Mucosa of rectum (tissue), 2 donors: ENCODE measurements around the gene SLC35G1.

Experiments
- H3K27ac ChIP-seq, 2 donors: one replicate each; pipeline ENCODE4 v1.7.0; 2013; ENCODE audit warnings: inconsistent platforms in 2 of 2, low read depth in 2 of 2, low read length in 2 of 2
- H3K27me3 ChIP-seq, 2 donors: one replicate each; pipeline ENCODE4 v1.7.0; 2013; ENCODE audit warnings: low read length in 2 of 2; ENCODE audit not compliant: control insufficient read depth in 2 of 2, insufficient read depth in 2 of 2
- H3K36me3 ChIP-seq, 2 donors: one replicate each; pipeline ENCODE4 v1.7.0; 2013; ENCODE audit warnings: low read length in 2 of 2; ENCODE audit not compliant: control insufficient read depth in 2 of 2, insufficient read depth in 2 of 2
- H3K4me1 ChIP-seq, 2 donors: one replicate each; pipeline ENCODE4 v1.7.0; 2013; ENCODE audit warnings: low read length in 2 of 2, mild to moderate bottlenecking in 1 of 2; ENCODE audit not compliant: control insufficient read depth in 2 of 2, insufficient read depth in 2 of 2
- H3K4me3 ChIP-seq, 2 donors: one replicate each; pipeline ENCODE4 v1.7.0; 2013; ENCODE audit warnings: low read length in 2 of 2
- H3K9ac ChIP-seq, 2 donors: one replicate each; pipeline ENCODE4 v1.7.0; 2013; ENCODE audit warnings: low read length in 2 of 2, low read depth in 1 of 2, mild to moderate bottlenecking in 1 of 2
- H3K9me3 ChIP-seq, 2 donors: one replicate each; pipeline ENCODE4 v1.7.0; 2013; ENCODE audit warnings: low read length in 2 of 2; ENCODE audit not compliant: control insufficient read depth in 2 of 2
- donor health status: healthy.
- donor health status: Normal muscosa, but diverticular disease.

The SLC35G1 gene

GRCh38 chr10:93876381-93876780, 17.4 kb upstream of the SLC35G1 start:
- Histone ChIP-seq H3K9ac (no peak overlapping the region), H3K36me3 (no peaks in the 10 kb centered on the region), H3K27me3 (peaks cover 0 to 5% of the 10 kb centered on the region in 2 donors), H3K9me3 (no peaks in the 10 kb centered on the region), H3K4me1 (no peaks in the 10 kb centered on the region), H3K27ac (no peak overlapping the region), H3K4me3 (no peak overlapping the region)

GRCh38 chr10:93879273-93879672, 14.5 kb upstream of the SLC35G1 start:
- H3K9me3 ChIP-seq = no peaks in the 10 kb centered on the region
- no peak overlapping the region for H3K27ac ChIP-seq
- H3K27me3 ChIP-seq = peaks cover 0 to 1% of the 10 kb centered on the region in 2 donors
- no peak overlapping the region for H3K4me3 ChIP-seq
- no peaks in the 10 kb centered on the region for H3K4me1 ChIP-seq
- H3K36me3 ChIP-seq = no peaks in the 10 kb centered on the region
- H3K9ac ChIP-seq = no peak overlapping the region

- peaks cover 16 to 25% of the 10 kb centered on the region in 2 donors for H3K4me1 ChIP-seq
- H3K27ac ChIP-seq = no peak overlapping the region
- H3K36me3 ChIP-seq = no peaks in the 10 kb centered on the region
- no peaks in the 10 kb centered on the region for H3K27me3 ChIP-seq
- peak overlapping the region; percentile 76 to 86 for H3K9ac ChIP-seq
- H3K4me3 ChIP-seq = peak overlapping the region; percentile 71 to 84
- no peaks in the 10 kb centered on the region for H3K9me3 ChIP-seq
Observed at GRCh38 chr10:93894516-93895378, 969 bp downstream of the SLC35G1 start.

GRCh38 chr10:93897070-93897780, 3.4 kb downstream of the SLC35G1 start:
- Histone ChIP-seq H3K4me1 (peaks cover 16 to 26% of the 10 kb centered on the region in 2 donors), H3K36me3 (peaks cover 3 to 4% of the 10 kb centered on the region in 2 donors), H3K9ac (no peak overlapping the region), H3K27me3 (no peaks in the 10 kb centered on the region), H3K27ac (peak overlapping the region in 1 of 2 donors; percentile 23), H3K9me3 (no peaks in the 10 kb centered on the region), H3K4me3 (peak overlapping the region in 1 of 2 donors; percentile 41)

- Histone ChIP-seq H3K9me3 (no peaks in the 10 kb centered on the region), H3K9ac (no peak overlapping the region), H3K27ac (peak overlapping the region; percentile 10 to 57), H3K27me3 (no peaks in the 10 kb centered on the region), H3K4me3 (peak overlapping the region in 1 of 2 donors; percentile 24), H3K36me3 (peaks cover 3 to 4% of the 10 kb centered on the region in 2 donors), H3K4me1 (peaks cover 16 to 26% of the 10 kb centered on the region in 2 donors)
Observed at GRCh38 chr10:93899109-93899508, 5.3 kb downstream of the SLC35G1 start.

- no peak overlapping the region for H3K4me3 ChIP-seq
- no peak overlapping the region for H3K9ac ChIP-seq
- H3K27me3 ChIP-seq = no peaks in the 10 kb centered on the region
- no peaks in the 10 kb centered on the region for H3K9me3 ChIP-seq
- H3K4me1 ChIP-seq = peaks cover 4 to 12% of the 10 kb centered on the region in 2 donors
- H3K36me3 ChIP-seq = peaks cover 4 to 6% of the 10 kb centered on the region in 2 donors
- no peak overlapping the region for H3K27ac ChIP-seq
Observed at GRCh38 chr10:93903051-93903450, 9.3 kb downstream of the SLC35G1 start.

GRCh38 chr10:93904901-93905300, 11.1 kb downstream of the SLC35G1 start:
- no peaks in the 10 kb centered on the region for H3K27me3 ChIP-seq
- no peak overlapping the region for H3K27ac ChIP-seq
- H3K9me3 ChIP-seq = no peaks in the 10 kb centered on the region
- H3K4me3 ChIP-seq = no peak overlapping the region
- no peak overlapping the region for H3K9ac ChIP-seq
- no peaks in the 10 kb centered on the region for H3K4me1 ChIP-seq
- H3K36me3 ChIP-seq = peaks cover 4 to 9% of the 10 kb centered on the region in 2 donors

GRCh38 chr10:93907059-93907458, 13.3 kb downstream of the SLC35G1 start:
- Histone ChIP-seq H3K9ac (no peak overlapping the region), H3K4me1 (no peaks in the 10 kb centered on the region), H3K27ac (no peak overlapping the region), H3K9me3 (no peaks in the 10 kb centered on the region), H3K4me3 (no peak overlapping the region), H3K36me3 (peaks cover 0 to 10% of the 10 kb centered on the region in 2 donors), H3K27me3 (no peaks in the 10 kb centered on the region)

- Histone ChIP-seq H3K27ac (no peak overlapping the region), H3K36me3 (peaks cover 0 to 10% of the 10 kb centered on the region in 2 donors), H3K27me3 (no peaks in the 10 kb centered on the region), H3K9me3 (no peaks in the 10 kb centered on the region), H3K4me1 (no peaks in the 10 kb centered on the region), H3K9ac (no peak overlapping the region), H3K4me3 (no peak overlapping the region)
Observed at GRCh38 chr10:93911866-93912265, 18.1 kb downstream of the SLC35G1 start.

- H3K9ac ChIP-seq = no peak overlapping the region
- H3K9me3 ChIP-seq = no peaks in the 10 kb centered on the region
- no peak overlapping the region for H3K4me3 ChIP-seq
- no peaks in the 10 kb centered on the region for H3K4me1 ChIP-seq
- H3K27ac ChIP-seq = no peak overlapping the region
- H3K27me3 ChIP-seq = no peaks in the 10 kb centered on the region
- peaks cover 0 to 10% of the 10 kb centered on the region in 2 donors for H3K36me3 ChIP-seq
Observed at GRCh38 chr10:93912444-93912843, 18.7 kb downstream of the SLC35G1 start.
